Ascending aorta (tissue), 2 donors: Measurements from ENCODE around the gene ATP8A2. TPM values are rescaled to one million over a fixed set of nuclear protein-coding genes. Genes with fewer than 3 reads are reported as not detected.

Experiments
- DNase-seq, 2 donors: peaks; one replicate each; pipeline ENCODE4 v3.0.0-alpha.2; 2019; ENCODE audit warnings: low spot score in 2 of 2
- H3K27ac ChIP-seq, 2 donors: fragments of 200-600 bp; sonication (generic); one replicate each; pipeline ENCODE4 v1.5.1; 2016 to 2017; ENCODE audit warnings: mild to moderate bottlenecking in 1 of 2
- H3K27me3 ChIP-seq: fragments of 200-600 bp; sonication (generic); one replicate; pipeline ENCODE4 v1.5.1; 2017
- H3K36me3 ChIP-seq, 2 donors: fragments of 200-600 bp; sonication (generic); one replicate each; pipeline ENCODE4 v1.5.1; 2016
- H3K4me1 ChIP-seq, 2 donors: fragments of 200-600 bp; sonication (generic); one replicate each; pipeline ENCODE4 v1.5.1; 2016 to 2017; ENCODE audit warnings: mild to moderate bottlenecking in 1 of 2
- H3K4me3 ChIP-seq, 2 donors: fragments of 200-600 bp; sonication (generic); one replicate each; pipeline ENCODE4 v1.5.1; 2016 to 2017; ENCODE audit warnings: mild to moderate bottlenecking in 1 of 2
- H3K9me3 ChIP-seq, 2 donors: fragments of 200-600 bp; sonication (generic); one replicate each; pipeline ENCODE4 v1.5.1; 2016
- intact Hi-C: fragments of 100-400 bp; cut with DNase I; formaldehyde crosslinking; loops from one replicate; pipeline ENCODE4 v1.15.1; 2023
- total RNA-seq: library from RNA; depleted of rRNA; stranded (reverse); fragments of >200 nt; gene quantifications from one replicate; pipeline ENCODE4 v1.1.0, GENCODE V29; 2016
- TF ChIP-seq, protein P1 (sequence below), 3 experiments: fragments of 200-600 bp in 2 of 3; fragments of 450-650 bp in 1 of 3; sonication (generic) in 2 of 3; IDR thresholded peaks; one replicate each; pipeline ENCODE4 v1.5.1; 2016 to 2019; ENCODE audit warnings: antibody characterized with exemption in 3 of 3, mild to moderate bottlenecking in 1 of 3, moderate library complexity in 1 of 3

ATP8A2 gene
- total RNA-seq, 1 donor from 2014 or later, result under 0.01 TPM

DNA sequence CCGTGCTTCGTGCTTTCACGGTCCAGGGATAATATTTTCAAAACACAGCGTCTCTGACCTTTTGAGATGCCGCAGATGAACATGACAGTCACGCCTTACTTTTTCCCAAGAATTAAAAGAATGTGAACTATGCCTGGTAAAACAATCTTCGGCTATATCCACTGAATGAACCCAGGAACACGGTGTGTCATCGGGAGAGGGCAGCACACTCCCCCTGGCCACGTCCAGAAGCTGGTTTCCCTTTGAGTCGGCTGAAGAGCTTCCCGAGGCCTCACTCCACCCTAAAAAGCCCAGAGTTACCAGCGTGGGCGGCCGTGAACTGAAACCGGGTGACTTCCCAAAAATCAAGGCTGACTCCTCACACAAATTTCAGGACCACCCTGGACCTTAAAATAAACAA, 702.9 kb downstream of the ATP8A2 start:
- TF ChIP-seq, protein P1, sequence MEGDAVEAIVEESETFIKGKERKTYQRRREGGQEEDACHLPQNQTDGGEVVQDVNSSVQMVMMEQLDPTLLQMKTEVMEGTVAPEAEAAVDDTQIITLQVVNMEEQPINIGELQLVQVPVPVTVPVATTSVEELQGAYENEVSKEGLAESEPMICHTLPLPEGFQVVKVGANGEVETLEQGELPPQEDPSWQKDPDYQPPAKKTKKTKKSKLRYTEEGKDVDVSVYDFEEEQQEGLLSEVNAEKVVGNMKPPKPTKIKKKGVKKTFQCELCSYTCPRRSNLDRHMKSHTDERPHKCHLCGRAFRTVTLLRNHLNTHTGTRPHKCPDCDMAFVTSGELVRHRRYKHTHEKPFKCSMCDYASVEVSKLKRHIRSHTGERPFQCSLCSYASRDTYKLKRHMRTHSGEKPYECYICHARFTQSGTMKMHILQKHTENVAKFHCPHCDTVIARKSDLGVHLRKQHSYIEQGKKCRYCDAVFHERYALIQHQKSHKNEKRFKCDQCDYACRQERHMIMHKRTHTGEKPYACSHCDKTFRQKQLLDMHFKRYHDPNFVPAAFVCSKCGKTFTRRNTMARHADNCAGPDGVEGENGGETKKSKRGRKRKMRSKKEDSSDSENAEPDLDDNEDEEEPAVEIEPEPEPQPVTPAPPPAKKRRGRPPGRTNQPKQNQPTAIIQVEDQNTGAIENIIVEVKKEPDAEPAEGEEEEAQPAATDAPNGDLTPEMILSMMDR (IDR thresholded peaks at IDR 0.05), result no peak
- H3K36me3 ChIP-seq, result no peaks in the 10 kb centered on the region
- no peaks in the 10 kb centered on the region for H3K9me3 ChIP-seq
- no peaks in the 10 kb centered on the region for H3K4me1 ChIP-seq
- no peak for DNase-seq
- H3K27me3 ChIP-seq, result no peaks in the 10 kb centered on the region
- H3K27ac ChIP-seq, result no peak overlapping the region
- intact Hi-C loops, result no loop called here
- H3K4me3 ChIP-seq, result no peak overlapping the region

Other genes starting within 250 kb of the ATP8A2 start
- not detected for gene AMER2, start 199.7 kb upstream of the ATP8A2 start, total RNA-seq
- gene MTMR6, start 84.5 kb upstream of the ATP8A2 start, total RNA-seq, result 6.4 TPM
- gene NUP58, start 70.3 kb upstream of the ATP8A2 start, total RNA-seq, result 9.7 TPM